K562 (cell line): ENCODE results near the gene CD101. TPM values are rescaled to one million over a fixed set of nuclear protein-coding genes. Genes with fewer than 3 reads are reported as not detected.

Source experiments
- ATAC-seq: fragments of 200-7000 bp; cut with Tn5 transposase; 3 replicates; pipeline ENCODE4 v1.9.1; 2020; ENCODE audit warnings: moderate library complexity
- BruUV-seq: library from RNA; stranded (reverse); fragments of 400-500 nt; replicated peaks from 2 replicates; lab custom pipeline; 2021; lab: Mats Ljungman, UMichigan
- CTCF ChIA-PET: fragments of 300-600 bp; formaldehyde crosslinking; extraction: SDS; loops from one replicate; lab custom pipeline; 2021; ENCODE audit warnings: low intra/inter-chr PET ratio; lab: Yijun Ruan, JAX
- POLR2A ChIA-PET: fragments of 300-600, 350-650 bp; sonication (Branson Sonifier 250); formaldehyde crosslinking; extraction: SDS; loops from one replicate; lab custom pipeline; 2021; ENCODE audit warnings: antibody characterized with exemption, inconsistent platforms; lab: Yijun Ruan, JAX
- DNase-seq, 4 experiments: peaks; one replicate each; pipeline versions ENCODE4 v3.0.0 to v3.0.0-alpha.2; 2011 to 2018; ENCODE audit warnings: low spot score in 3 of 4, mixed read lengths in 3 of 4; ENCODE audit errors: extremely low read depth in 1 of 4
- FAIRE-seq: peaks from 2 replicates; lab custom pipeline; 2011; peaks lifted over from hg19 to GRCh38; lab: Jason Lieb, UNC
- H2AFZ ChIP-seq: 2 replicates; pipeline ENCODE4 v1.6.0; 2011; ENCODE audit warnings: low read depth, low read length, control low read depth, inconsistent platforms
- H3K27ac ChIP-seq: fragments of 200-600 bp; 3 replicates; pipeline ENCODE4 v1.8.0; 2011; ENCODE audit warnings: low read depth, mild to moderate bottlenecking, control low read depth, inconsistent platforms, low read length, moderate library complexity, mixed read lengths; ENCODE audit errors: extremely low read depth
- H3K27me3 ChIP-seq, 2 experiments: fragments of 300-600 bp in 1 of 2; 2 replicates in 1 of 2; 3 replicates in 1 of 2; pipeline versions ENCODE4 v1.6.0 to v1.8.0; 2011; ENCODE audit warnings: inconsistent platforms in 2 of 2, low read length in 2 of 2, mild to moderate bottlenecking in 1 of 2, mixed read lengths in 1 of 2, moderate library complexity in 1 of 2; ENCODE audit not compliant: control insufficient read depth in 2 of 2, insufficient read depth in 2 of 2
- H3K36me3 ChIP-seq: fragments of 300-600 bp; 3 replicates; pipeline ENCODE4 v1.8.0; 2011; ENCODE audit warnings: mild to moderate bottlenecking, low read length, inconsistent platforms; ENCODE audit not compliant: control insufficient read depth, insufficient read depth
- H3K4me1 ChIP-seq, 2 experiments: fragments of 200-600 bp in 1 of 2; replicated peaks in 1 of 2; 2 replicates in 1 of 2; 3 replicates in 1 of 2; pipeline versions ENCODE4 v1.5.1 to v1.8.0; 2011; ENCODE audit warnings: inconsistent platforms in 2 of 2, low read length in 2 of 2, mild to moderate bottlenecking in 1 of 2, mixed read lengths in 1 of 2, moderate library complexity in 1 of 2; ENCODE audit not compliant: control insufficient read depth in 2 of 2, insufficient read depth in 2 of 2
- H3K4me2 ChIP-seq: 2 replicates; pipeline ENCODE4 v1.6.1; 2011; ENCODE audit warnings: low read length, control low read depth, inconsistent platforms, mixed read lengths; ENCODE audit not compliant: insufficient read depth
- H3K4me3 ChIP-seq: fragments of 200-600 bp; sonication (generic), shearing (Covaris generic); 2 replicates; pipeline ENCODE4 v1.5.1; 2016; ENCODE audit warnings: control low read depth, inconsistent platforms
- H3K79me2 ChIP-seq: fragments of 200-600 bp; 3 replicates; pipeline ENCODE4 v1.8.0; 2011; ENCODE audit warnings: low read length, inconsistent platforms; ENCODE audit not compliant: control insufficient read depth, insufficient read depth
- H3K9ac ChIP-seq, 2 experiments: 2 replicates each; pipeline versions ENCODE4 v1.6.0 to v1.6.1; 2011; ENCODE audit warnings: low read depth in 2 of 2, low read length in 2 of 2, control low read depth in 1 of 2, inconsistent platforms in 1 of 2, mild to moderate bottlenecking in 1 of 2, mixed read lengths in 1 of 2; ENCODE audit not compliant: insufficient read depth in 1 of 2
- H3K9me1 ChIP-seq: one replicate; pipeline ENCODE4 v1.6.0; 2011; ENCODE audit warnings: inconsistent platforms, mild to moderate bottlenecking, low read length, moderate library complexity; ENCODE audit not compliant: control insufficient read depth, insufficient read depth
- H3K9me3 ChIP-seq: replicated peaks from 2 replicates; pipeline ENCODE4 v1.5.1; 2011; ENCODE audit warnings: low read depth, low read length, inconsistent platforms; ENCODE audit not compliant: control insufficient read depth, insufficient read depth
- H4K20me1 ChIP-seq: replicated peaks from 2 replicates; pipeline ENCODE4 v1.6.1; 2011; ENCODE audit warnings: low read length, inconsistent platforms, mixed read lengths; ENCODE audit not compliant: control insufficient read depth, insufficient read depth
- ARNT ChIP-seq, 2 experiments: fragments of 450-650 bp; IDR thresholded peaks; 2 replicates each; pipeline ENCODE4 v1.6.1; 2016; ENCODE audit warnings: mild to moderate bottlenecking in 1 of 2
- ATF6 ChIP-seq: sonication (generic); formaldehyde crosslinking; IDR thresholded peaks from 2 replicates; pipeline ENCODE4 v1.4.0; 2020; ENCODE audit warnings: mild to moderate bottlenecking, missing genetic modification reagents
- ESRRA ChIP-seq: fragments of 450-650 bp; IDR thresholded peaks from 2 replicates; pipeline ENCODE4 v1.6.1; 2014; ENCODE audit warnings: low read depth, mild to moderate bottlenecking, moderate library complexity, borderline replicate concordance
- ETV5 ChIP-seq: sonication (generic); formaldehyde crosslinking; IDR thresholded peaks from 2 replicates; pipeline ENCODE4 v1.4.0; 2020; ENCODE audit warnings: low read depth, mild to moderate bottlenecking, missing genetic modification reagents
- GTF2E2 ChIP-seq: fragments of 200-800 bp; sonication (Bioruptor generic); IDR thresholded peaks from 2 replicates; pipeline ENCODE4 v1.6.1; 2016; ENCODE audit warnings: missing genetic modification characterization, missing compliant biosample characterization
- GTF3C2 ChIP-seq: IDR thresholded peaks from 3 replicates; pipeline ENCODE4 v1.6.1; 2011; ENCODE audit warnings: borderline replicate concordance, mild to moderate bottlenecking, moderate library complexity; ENCODE audit not compliant: insufficient read length; ENCODE audit errors: extremely low read depth
- JUND ChIP-seq, 2 experiments: IDR thresholded peaks; 2 replicates in 1 of 2; 3 replicates in 1 of 2; pipeline ENCODE4 v1.6.1; 2011; ENCODE audit warnings: borderline replicate concordance in 2 of 2, low read depth in 2 of 2, low read length in 2 of 2, improper control_type of control experiment in 1 of 2, missing biosample characterization in 1 of 2, missing genetic modification characterization in 1 of 2, missing genetic modification reagents in 1 of 2
- MYC ChIP-seq, 2 experiments: fragments of 250-450 bp in 1 of 2; sonication (Bioruptor Pico) in 1 of 2; IDR thresholded peaks; 2 replicates each; pipeline versions ENCODE4 v1.5.1 to v1.6.1; 2012 to 2021; ENCODE audit warnings: low read depth in 2 of 2, borderline replicate concordance in 1 of 2, improper control_type of control experiment in 1 of 2, low read length in 1 of 2, mild to moderate bottlenecking in 1 of 2, moderate library complexity in 1 of 2
- NRF1 ChIP-seq, 2 experiments: fragments of 450-650 bp; IDR thresholded peaks in 1 of 2; conservative IDR thresholded peaks in 1 of 2; 2 replicates each; pipeline ENCODE4 v1.6.1; 2014; ENCODE audit warnings: mild to moderate bottlenecking in 2 of 2
- POU5F1 ChIP-seq: fragments of 150-350 bp; IDR thresholded peaks from 2 replicates; pipeline ENCODE4 v1.6.1; 2014; ENCODE audit warnings: borderline replicate concordance, low read length, low read depth, mild to moderate bottlenecking; ENCODE audit not compliant: partially characterized antibody
- RAD51 ChIP-seq: fragments of 450-650 bp; IDR thresholded peaks from 2 replicates; pipeline ENCODE4 v1.7.1; 2016; ENCODE audit warnings: low read depth, mild to moderate bottlenecking, borderline replicate concordance
- SAFB ChIP-seq: fragments of 200-400 bp; formaldehyde crosslinking; IDR thresholded peaks from 2 replicates; pipeline ENCODE4 v1.6.1; 2017; ENCODE audit warnings: low read depth, low read length, borderline replicate concordance
- THRAP3 ChIP-seq: fragments of 450-650 bp; IDR thresholded peaks from 2 replicates; pipeline ENCODE4 v1.6.1; 2016; ENCODE audit warnings: mild to moderate bottlenecking, inconsistent platforms, borderline replicate concordance
- YY1 ChIP-seq, 3 experiments: IDR thresholded peaks; 2 replicates each; pipeline ENCODE4 v1.6.1; 2011; ENCODE audit warnings: low read length in 2 of 3, mild to moderate bottlenecking in 2 of 3, moderate library complexity in 2 of 3, borderline replicate concordance in 1 of 3, control low read depth in 1 of 3, low read depth in 1 of 3; ENCODE audit not compliant: insufficient read depth in 3 of 3, insufficient replicate concordance in 2 of 3, control insufficient read depth in 1 of 3, insufficient read length in 1 of 3; ENCODE audit errors: extremely low read depth in 1 of 3
- WGBS: fragments of 100-300 bp; shearing (Covaris generic); methylation state at CpG from one replicate; pipeline ENCODE4 v1.1.6; 2016; ENCODE audit warnings: low coverage, mixed read lengths; ENCODE audit not compliant: insufficient coverage; ENCODE audit errors: missing lambda C conversion rate; 5-methylcytosine and 5-hydroxymethylcytosine counted together
- in situ Hi-C: fragments of 300-500 bp; cut with MboI; formaldehyde crosslinking; loops from 4 replicates; pipeline ENCODE4 v1.15.0; 2018; ENCODE audit warnings: inconsistent platforms, mixed read lengths
- intact Hi-C: fragments of 100-400 bp; cut with micrococcal nuclease; formaldehyde crosslinking; loops from 2 replicates; pipeline ENCODE4 v1.14.2; 2022
- polyA plus RNA-seq, 8 experiments: library from polyadenylated mRNA; depleted of rRNA in 4 of 8; stranded (reverse) in 5 of 8; unstranded in 3 of 8; fragments of >200 nt; fragmentation: Nextera tagmentation in 2 of 8; fragmentation: Illumina TruSeq in 1 of 8; extraction: Ambion mirVana in 2 of 8; extraction: Trizol in 1 of 8; gene quantifications; 2 replicates each; pipeline versions ENCODE4 v1.2.1 to v1.2.3, GENCODE V29; 2011 to 2014; ENCODE audit warnings: inconsistent platforms in 1 of 8, missing spikeins in 1 of 8
- total RNA-seq, 7 experiments: library from RNA; depleted of rRNA in 6 of 7; stranded (reverse); fragments of >200 nt in 6 of 7; fragmentation: Illumina TruSeq in 2 of 7; extraction: Trizol in 2 of 7; gene quantifications; 2 replicates each; pipeline versions ENCODE4 v1.2.1 to v1.2.3, GENCODE V29; 2011 to 2021; ENCODE audit warnings: low replicate concordance in 1 of 7

The CD101 gene
- total and polyA plus RNA-seq, 9 of the 15 experiments (the other 6 are each of a cell fraction or from before 2014, with no cell fraction given), result 0.04 to 1.1 (median 0.20) TPM

- peak overlapping the region; percentile 92 for H3K27ac ChIP-seq
- peaks cover 10 to 14% of the 10 kb centered on the region in 2 experiments for H3K4me1 ChIP-seq
- peak overlapping the region; percentile 98 for H3K4me2 ChIP-seq
- ATAC-seq (peak; percentile 71), FAIRE-seq (no peak), DNase-seq (peak in 2 of 4 experiments; percentile 65 to 84)
- H3K79me2 ChIP-seq, result peaks cover 30% of the 10 kb centered on the region
- peak overlapping the region; percentile 76 for H3K4me3 ChIP-seq
- H3K9me3 ChIP-seq, result no peaks in the 10 kb centered on the region
- intact Hi-C loops (loop anchor here (5.0 to 10.0 kb wide), 5 partner anchors 125 to 915 kb away; no protein-coding TSS in a partner anchor), in situ Hi-C loops (loop anchor here (5.0 kb wide), 1 partner anchor 552 kb away; no protein-coding TSS in a partner anchor)
- BruUV-seq, result TSS peak; percentile 73
- H3K9me1 ChIP-seq, result no peaks in the 10 kb centered on the region
- H3K36me3 ChIP-seq, result peaks cover 26% of the 10 kb centered on the region
- POLR2A ChIA-PET, result interaction anchor here (1.0 to 2.2 kb wide), 11 partner anchors 11 to 555 kb away, joined by 3 to 10 read pairs (median 4); no protein-coding TSS in a partner anchor
- H2AFZ ChIP-seq, result peak overlapping the region; percentile 94
- CTCF ChIA-PET, result interaction anchor here (0.5 to 1.3 kb wide), 3 partner anchors 23 to 322 kb away, joined by 3 to 4 read pairs (median 3); no protein-coding TSS in a partner anchor
- H4K20me1 ChIP-seq, result no peaks in the 10 kb centered on the region
- WGBS, result under 1% methylated on average over 18 of the region's 18 CpGs
- H3K9ac ChIP-seq, result peak overlapping the region; percentile 91 to 94
- no peaks in the 10 kb centered on the region for H3K27me3 ChIP-seq
- TF ChIP-seq ETV5 (CRISPR knock-in tag) (peak; percentile 48; the same call in 1 of the 2 replicates), NRF1 (conservative IDR thresholded peaks at IDR 0.05 in 1 of 2, IDR thresholded peaks at IDR 0.05 in 1 of 2) (peak; percentile 90 to 91), THRAP3 (0 out of 2 replicates have a peak, but pooled peaks have one; percentile 0), JUND (IDR thresholded peaks at IDR 0.05; ENCODE audit: borderline replicate concordance, low read depth, low read length) (0 out of 2 replicates have a peak, but pooled peaks have one; percentile 11), JUND (tag; IDR thresholded peaks at IDR 0.05; ENCODE audit: borderline replicate concordance, low read depth, low read length) (no peak), GTF3C2 (no peak), SAFB (peak; percentile 7; the same call in 1 of the 2 replicates), ATF6 (CRISPR knock-in tag) (peak; percentile 60; the same call in 1 of the 2 replicates), POU5F1 (no peak), RAD51 (peak; percentile 21; the same call in 1 of the 2 replicates), GTF2E2 (tag) (0 out of 2 replicates have a peak, but pooled peaks have one; percentile 65), YY1 (IDR thresholded peaks at IDR 0.05; ENCODE audit: borderline replicate concordance in 1 of 3, control insufficient read depth in 1 of 3, extremely low read depth in 1 of 3, insufficient read depth in 3 of 3, insufficient read length in 1 of 3, insufficient replicate concordance in 2 of 3, low read depth in 1 of 3, low read length in 2 of 3) (peak; percentile 41 to 92 (median 81)), MYC (IDR thresholded peaks at IDR 0.05; ENCODE audit: low read depth, low read length) (0 out of 2 replicates have a peak, but pooled peaks have one; percentile 12), MYC (CRISPR knock-in tag; IDR thresholded peaks at IDR 0.05; ENCODE audit: borderline replicate concordance, low read depth) (0 out of 2 replicates have a peak, but pooled peaks have one; percentile 89), ESRRA (no peak; the same call in 1 of the 2 replicates), ARNT (IDR thresholded peaks at IDR 0.05) (0 out of 4 replicates have a peak, but pooled peaks of 1 of the 2 experiments have one; percentile 10)
These were observed 57.7 kb downstream of the CD101 start for GRCh38 chr1:117059334-117059677.
